Activated T-helper 17 cell treated with anti-CD3 and anti-CD28 coated beads, Interleukin-2, amount 50 U/mL, for 72 hours (primary cell): ENCODE data around the gene ZDHHC24. TPM values are rescaled to one million over a fixed set of nuclear protein-coding genes. Genes with fewer than 3 reads are reported as not detected.

Source experiments
- ATAC-seq: fragments of 150-1000 bp; cut with Tn5 transposase; replicated peaks from 2 replicates; pipeline ENCODE4 v1.10.0; 2021; ENCODE audit warnings: mild to moderate bottlenecking, moderate library complexity
- H3K27ac Mint-ChIP-seq: one replicate; pipeline ENCODE4 v1.8.0; 2022; ENCODE audit warnings: mixed read lengths
- H3K27me3 Mint-ChIP-seq: one replicate; pipeline ENCODE4 v1.8.0; 2022; ENCODE audit warnings: mixed read lengths
- H3K36me3 Mint-ChIP-seq: one replicate; pipeline ENCODE4 v1.8.0; 2022; ENCODE audit warnings: low read depth, mild to moderate bottlenecking, mixed read lengths
- H3K4me1 Mint-ChIP-seq: one replicate; pipeline ENCODE4 v1.8.0; 2022; ENCODE audit warnings: mixed read lengths
- H3K4me3 Mint-ChIP-seq: one replicate; pipeline ENCODE4 v1.8.0; 2022; ENCODE audit warnings: mild to moderate bottlenecking, mixed read lengths
- H3K9me3 Mint-ChIP-seq: one replicate; pipeline ENCODE4 v1.8.0; 2022; ENCODE audit warnings: mixed read lengths
- total RNA-seq, 2 donors: library from RNA; stranded (reverse); gene quantifications; one replicate each; pipeline ENCODE4 v1.2.3, GENCODE V29; 2022

Gene ZDHHC24
- total RNA-seq, 2 donors from 2014 or later, result 8.7 to 12.6 TPM

- peaks cover 4% of the 10 kb centered on the region for H3K27me3 Mint-ChIP-seq
- no peaks in the 10 kb centered on the region for H3K36me3 Mint-ChIP-seq
- no peak overlapping the region for H3K4me3 Mint-ChIP-seq
- no peak overlapping the region for H3K27ac Mint-ChIP-seq
- no peaks in the 10 kb centered on the region for H3K9me3 Mint-ChIP-seq
- ATAC-seq, result no peak
- no peaks in the 10 kb centered on the region for H3K4me1 Mint-ChIP-seq
These were observed 14.2 kb upstream of the ZDHHC24 start for GRCh38 chr11:66559866-66560676.

DNA sequence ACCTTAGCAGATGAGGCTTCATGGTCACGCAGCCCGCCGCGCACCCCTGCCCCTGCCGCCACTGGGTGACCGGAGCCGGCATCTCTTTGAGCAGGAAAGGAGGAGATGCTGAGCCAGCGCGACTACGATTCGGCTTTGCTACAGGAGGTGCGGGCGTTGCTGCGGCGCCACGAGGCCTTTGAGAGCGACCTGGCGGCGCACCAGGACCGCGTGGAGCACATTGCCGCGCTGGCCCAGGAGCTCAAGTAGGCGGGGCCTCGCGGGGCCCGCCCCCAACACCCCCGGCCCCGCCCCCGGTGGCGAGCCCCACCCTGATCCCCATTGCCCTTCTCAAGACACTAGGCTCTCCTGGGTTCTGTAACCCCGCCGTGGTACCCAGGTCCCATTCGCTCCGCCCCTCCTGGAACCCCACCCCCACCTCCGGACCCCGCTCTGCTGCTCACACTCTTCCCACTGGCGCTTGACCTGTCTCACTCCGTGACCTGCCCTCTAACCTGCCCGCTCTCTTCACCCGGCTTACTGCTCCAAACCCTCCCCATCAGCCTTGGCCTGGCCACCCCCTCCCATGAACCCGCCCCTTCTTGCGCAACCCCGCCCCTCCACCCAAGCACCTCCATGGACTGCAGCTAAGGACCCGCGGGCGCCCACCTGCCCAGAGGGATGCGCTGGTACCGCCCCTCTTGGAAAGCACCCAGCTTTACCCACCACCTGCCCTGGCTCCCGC, 13.5 kb upstream of the ZDHHC24 start:
- peak; percentile 32 for ATAC-seq
- Mint-ChIP-seq H3K4me3 (no peak overlapping the region), H3K4me1 (no peaks in the 10 kb centered on the region)

DNA sequence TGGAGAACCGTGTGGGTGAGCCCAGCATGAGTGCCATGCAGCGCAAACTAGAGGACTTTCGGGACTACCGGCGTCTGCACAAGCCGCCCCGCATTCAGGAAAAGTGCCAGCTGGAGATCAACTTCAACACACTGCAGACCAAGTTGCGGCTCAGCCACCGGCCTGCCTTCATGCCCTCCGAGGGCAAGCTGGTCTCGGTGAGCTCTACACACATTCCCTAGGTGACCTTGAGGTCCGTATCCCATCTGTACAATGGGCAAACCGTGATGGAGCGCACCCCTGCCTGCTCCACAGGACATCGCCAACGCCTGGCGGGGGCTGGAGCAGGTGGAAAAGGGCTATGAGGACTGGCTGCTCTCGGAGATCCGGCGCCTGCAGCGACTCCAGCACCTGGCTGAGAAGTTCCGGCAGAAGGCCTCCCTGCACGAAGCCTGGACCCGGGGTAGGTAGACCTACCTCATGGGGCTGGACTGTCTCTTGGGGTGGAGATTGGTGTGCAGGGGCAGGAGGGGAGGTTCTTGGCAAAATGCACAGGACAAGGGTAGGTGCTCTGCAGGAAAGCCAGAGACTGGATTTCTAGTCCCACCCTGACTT, 12.0 kb upstream of the ZDHHC24 start:
- Mint-ChIP-seq H3K4me3 (no peak overlapping the region), H3K4me1 (no peaks in the 10 kb centered on the region), H3K9me3 (no peaks in the 10 kb centered on the region), H3K36me3 (no peaks in the 10 kb centered on the region), H3K27ac (no peak overlapping the region), H3K27me3 (peaks cover 4% of the 10 kb centered on the region)
- no peak for ATAC-seq

More for the DNA sequence above, 13.5 kb upstream of the ZDHHC24 start:
- peaks cover 4% of the 10 kb centered on the region for H3K27me3 Mint-ChIP-seq
- H3K36me3 Mint-ChIP-seq, result no peaks in the 10 kb centered on the region
- no peaks in the 10 kb centered on the region for H3K9me3 Mint-ChIP-seq
- no peak overlapping the region for H3K27ac Mint-ChIP-seq

- H3K27ac Mint-ChIP-seq, result no peak overlapping the region
- H3K9me3 Mint-ChIP-seq, result no peaks in the 10 kb centered on the region
- H3K27me3 Mint-ChIP-seq, result peaks cover 4% of the 10 kb centered on the region
- H3K4me1 Mint-ChIP-seq, result no peaks in the 10 kb centered on the region
- no peaks in the 10 kb centered on the region for H3K36me3 Mint-ChIP-seq
- H3K4me3 Mint-ChIP-seq, result no peak overlapping the region
- no peak for ATAC-seq
These were observed 10.2 kb upstream of the ZDHHC24 start for GRCh38 chr11:66556086-66556485.

GRCh38 chr11:66555416-66555815, 9.6 kb upstream of the ZDHHC24 start:
- H3K4me1 Mint-ChIP-seq, result no peaks in the 10 kb centered on the region
- H3K4me3 Mint-ChIP-seq, result no peak overlapping the region
- H3K27ac Mint-ChIP-seq, result no peak overlapping the region
- no peaks in the 10 kb centered on the region for H3K9me3 Mint-ChIP-seq
- peaks cover 4% of the 10 kb centered on the region for H3K27me3 Mint-ChIP-seq
- no peak for ATAC-seq
- no peaks in the 10 kb centered on the region for H3K36me3 Mint-ChIP-seq

- no peaks in the 10 kb centered on the region for H3K4me1 Mint-ChIP-seq
- H3K9me3 Mint-ChIP-seq, result no peaks in the 10 kb centered on the region
- H3K36me3 Mint-ChIP-seq, result no peaks in the 10 kb centered on the region
- no peak overlapping the region for H3K27ac Mint-ChIP-seq
- H3K4me3 Mint-ChIP-seq, result no peak overlapping the region
- no peak for ATAC-seq
- H3K27me3 Mint-ChIP-seq, result peaks cover 4% of the 10 kb centered on the region
These were observed 8.8 kb upstream of the ZDHHC24 start for GRCh38 chr11:66554602-66555001.

DNA sequence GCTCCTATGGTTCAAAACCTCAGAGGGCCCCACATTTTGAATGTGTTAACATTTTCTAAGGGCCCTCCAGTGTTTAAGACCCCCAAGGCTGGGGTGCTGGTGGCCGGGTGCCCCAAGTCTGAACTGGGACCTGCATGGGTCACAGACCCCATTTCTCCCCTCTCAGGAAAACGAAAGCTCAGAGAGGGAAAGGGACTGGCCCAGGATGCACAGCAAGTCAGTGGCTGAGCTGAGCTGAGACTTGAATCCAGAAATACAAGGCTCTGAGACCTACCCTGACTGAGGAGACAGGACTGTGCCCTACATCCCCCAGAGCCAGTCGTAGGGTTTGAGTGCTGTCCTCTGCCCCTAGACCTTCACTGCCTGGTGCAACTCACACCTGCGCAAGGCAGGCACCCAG, 5.0 kb upstream of the ZDHHC24 start:
- no peak for ATAC-seq
- Mint-ChIP-seq H3K9me3 (no peaks in the 10 kb centered on the region), H3K27me3 (no peaks in the 10 kb centered on the region), H3K27ac (no peak overlapping the region), H3K4me1 (no peaks in the 10 kb centered on the region), H3K36me3 (no peaks in the 10 kb centered on the region), H3K4me3 (no peak overlapping the region)

DNA sequence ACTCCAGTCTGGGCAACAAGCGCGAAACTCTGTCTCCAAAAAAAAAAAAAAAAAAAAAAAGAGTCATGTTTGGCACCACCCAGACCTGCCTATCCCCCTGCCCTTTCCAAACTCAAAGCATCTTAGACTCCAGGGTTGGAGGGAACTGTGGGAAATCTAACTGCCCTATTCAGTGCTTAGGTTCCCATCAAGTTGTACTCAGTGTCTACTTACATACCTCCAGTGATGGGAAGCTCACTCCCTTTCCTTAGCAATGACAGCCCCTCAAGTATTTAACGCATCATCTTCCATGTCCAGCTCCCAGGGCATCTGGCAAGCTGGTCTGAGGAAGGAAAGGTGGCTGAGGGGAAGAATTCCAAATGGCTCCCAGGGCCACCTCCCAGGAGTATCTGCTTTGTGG, 3.8 kb upstream of the ZDHHC24 start:
- no peak overlapping the region for H3K4me3 Mint-ChIP-seq
- H3K27ac Mint-ChIP-seq, result no peak overlapping the region
- ATAC-seq, result no peak
- no peaks in the 10 kb centered on the region for H3K27me3 Mint-ChIP-seq
- H3K9me3 Mint-ChIP-seq, result no peaks in the 10 kb centered on the region
- H3K4me1 Mint-ChIP-seq, result peaks cover 5% of the 10 kb centered on the region
- H3K36me3 Mint-ChIP-seq, result no peaks in the 10 kb centered on the region

- ATAC-seq, result no peak
- Mint-ChIP-seq H3K4me3 (no peak overlapping the region), H3K27me3 (no peaks in the 10 kb centered on the region), H3K27ac (peak overlapping the region; percentile 4), H3K36me3 (no peaks in the 10 kb centered on the region), H3K9me3 (no peaks in the 10 kb centered on the region), H3K4me1 (peaks cover 11% of the 10 kb centered on the region)
These were observed 3.2 kb upstream of the ZDHHC24 start for GRCh38 chr11:66548774-66549630.

GRCh38 chr11:66548041-66548440, 2.2 kb upstream of the ZDHHC24 start:
- Mint-ChIP-seq H3K27me3 (no peaks in the 10 kb centered on the region), H3K9me3 (no peaks in the 10 kb centered on the region), H3K4me1 (peaks cover 18% of the 10 kb centered on the region), H3K27ac (no peak overlapping the region), H3K36me3 (peaks cover 6% of the 10 kb centered on the region), H3K4me3 (no peak overlapping the region)
- no peak for ATAC-seq

GRCh38 chr11:66547662-66548009, 1.8 kb upstream of the ZDHHC24 start:
- ATAC-seq, result no peak
- H3K36me3 Mint-ChIP-seq, result peaks cover 10% of the 10 kb centered on the region
- peaks cover 19% of the 10 kb centered on the region for H3K4me1 Mint-ChIP-seq
- no peak overlapping the region for H3K27ac Mint-ChIP-seq
- no peak overlapping the region for H3K4me3 Mint-ChIP-seq
- H3K27me3 Mint-ChIP-seq, result no peaks in the 10 kb centered on the region
- no peaks in the 10 kb centered on the region for H3K9me3 Mint-ChIP-seq

GRCh38 chr11:66546966-66547661, 1.3 kb upstream of the ZDHHC24 start:
- no peak for ATAC-seq
- Mint-ChIP-seq H3K27me3 (no peaks in the 10 kb centered on the region), H3K4me1 (peaks cover 25% of the 10 kb centered on the region), H3K27ac (peak overlapping the region; percentile 81), H3K4me3 (peak overlapping the region; percentile 95), H3K36me3 (peaks cover 15% of the 10 kb centered on the region), H3K9me3 (no peaks in the 10 kb centered on the region)

GRCh38 chr11:66546368-66546965, 619 bp upstream of the ZDHHC24 start, which contains the start of gene ACTN3:
Gene ACTN3 (plus strand): TSS chr11:66546903. CDS start chr11:66546938, 35 bp downstream.
- peak within 1 kb of the TSS; percentile 95 for H3K4me3 Mint-ChIP-seq
- no peaks in the 10 kb centered on the region for H3K9me3 Mint-ChIP-seq
- no peaks in the 10 kb centered on the region for H3K27me3 Mint-ChIP-seq
- H3K4me1 Mint-ChIP-seq, result peaks cover 30% of the 10 kb centered on the region
- peak within 1 kb of the TSS; percentile 81 for H3K27ac Mint-ChIP-seq
- H3K36me3 Mint-ChIP-seq, result peaks cover 22% of the 10 kb centered on the region
- peak; percentile 11 for ATAC-seq
